ENCODE measurements around the gene CHCHD3. TPM values are rescaled to one million over a fixed set of nuclear protein-coding genes. Genes with fewer than 3 reads are reported as not detected.
A peak's percentile ranks its signal among the peaks of the same experiment; 100 is the strongest.
"Not testable (repeated sequence)": the region's sequence is repeated elsewhere in the genome, so short reads cannot be mapped to it uniquely, and the experiment has no call there.

The CHCHD3 gene
- total and polyA plus RNA-seq, 4 donors = 48.8 to 71.0 (median 58.7) TPM

GRCh38 chr7:132979524-132979923 is 102.4 kb downstream of the CHCHD3 start:
- H3K9me3 ChIP-seq (ENCODE audit: control insufficient read depth, insufficient read depth, low read length) = no peaks in the 10 kb centered on the region
- no peaks in the 10 kb centered on the region for H3K27me3 ChIP-seq (ENCODE audit: control insufficient read depth, insufficient read depth, low read length)
- H3K27ac ChIP-seq (ENCODE audit: low read depth, low read length) = no peak overlapping the region
- H3K4me3 ChIP-seq (ENCODE audit: low read depth, low read length) = no peak overlapping the region
- H3K4me1 ChIP-seq (ENCODE audit: control insufficient read depth, insufficient read depth, low read length) = no peaks in the 10 kb centered on the region
- H3K36me3 ChIP-seq (ENCODE audit: control insufficient read depth, insufficient read depth, low read length) = no peaks in the 10 kb centered on the region
- no peak for DNase-seq (ENCODE audit: low read depth in 4 of 6, low spot score in 6 of 6)

DNA sequence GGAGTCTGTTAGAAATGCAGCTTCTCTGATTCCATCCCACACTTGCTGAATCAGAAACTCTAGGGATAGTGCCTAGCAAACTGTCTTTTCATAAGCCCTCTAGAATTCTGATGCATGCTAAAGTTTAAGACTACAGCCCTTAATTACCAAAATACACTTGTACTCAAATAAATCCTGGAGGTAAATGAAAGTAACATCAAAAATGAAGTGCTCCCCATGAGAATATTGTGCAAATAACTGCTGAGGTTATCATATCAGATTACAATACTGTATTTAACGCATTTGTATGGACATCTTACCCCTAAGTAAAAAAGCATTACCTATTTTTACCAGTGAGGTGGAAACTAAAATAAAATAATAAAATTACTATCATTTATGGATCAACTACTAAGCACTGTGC is 104.7 kb downstream of the CHCHD3 start:
- H3K36me3 ChIP-seq (ENCODE audit: control insufficient read depth, insufficient read depth, low read length) = no peaks in the 10 kb centered on the region
- no peak overlapping the region for H3K27ac ChIP-seq (ENCODE audit: low read depth, low read length)
- no peaks in the 10 kb centered on the region for H3K4me1 ChIP-seq (ENCODE audit: control insufficient read depth, insufficient read depth, low read length)
- no peaks in the 10 kb centered on the region for H3K9me3 ChIP-seq (ENCODE audit: control insufficient read depth, insufficient read depth, low read length)
- no peak overlapping the region for H3K4me3 ChIP-seq (ENCODE audit: low read depth, low read length)
- H3K27me3 ChIP-seq (ENCODE audit: control insufficient read depth, insufficient read depth, low read length) = no peaks in the 10 kb centered on the region
- WGBS (ENCODE audit: insufficient coverage) = no CpG with 5 or more reads among the region's 1 CpG
- DNase-seq (ENCODE audit: low read depth in 4 of 6, low spot score in 6 of 6) = no peak

DNA sequence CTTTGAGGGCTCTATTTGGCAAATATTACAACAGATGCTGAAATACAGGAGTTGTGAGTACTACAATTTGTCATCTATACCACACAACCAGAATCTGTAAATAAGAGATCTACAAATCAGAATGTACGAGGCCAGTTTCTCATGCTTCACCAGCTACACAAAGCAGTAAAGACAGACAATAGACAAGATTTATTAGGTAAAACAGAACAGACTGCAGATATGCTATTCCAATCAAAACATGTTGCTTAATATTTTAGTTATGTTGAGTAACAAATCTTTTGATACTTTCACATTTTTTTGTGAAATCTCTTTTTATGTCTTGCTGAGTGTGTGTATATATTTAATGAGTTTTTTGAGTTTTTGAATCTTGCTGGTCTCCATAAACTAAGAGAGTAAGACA is 109.1 kb downstream of the CHCHD3 start:
- Histone ChIP-seq H3K27me3 (ENCODE audit: control insufficient read depth, insufficient read depth, low read length) (no peaks in the 10 kb centered on the region), H3K4me3 (ENCODE audit: low read depth, low read length) (no peak overlapping the region), H3K36me3 (ENCODE audit: control insufficient read depth, insufficient read depth, low read length) (no peaks in the 10 kb centered on the region), H3K27ac (ENCODE audit: low read depth, low read length) (no peak overlapping the region), H3K9me3 (ENCODE audit: control insufficient read depth, insufficient read depth, low read length) (no peaks in the 10 kb centered on the region), H3K4me1 (ENCODE audit: control insufficient read depth, insufficient read depth, low read length) (no peaks in the 10 kb centered on the region)
- WGBS (ENCODE audit: insufficient coverage) = no CpG with 5 or more reads among the region's 1 CpG
- no peak for DNase-seq (ENCODE audit: low read depth in 4 of 6, low spot score in 6 of 6)

DNA sequence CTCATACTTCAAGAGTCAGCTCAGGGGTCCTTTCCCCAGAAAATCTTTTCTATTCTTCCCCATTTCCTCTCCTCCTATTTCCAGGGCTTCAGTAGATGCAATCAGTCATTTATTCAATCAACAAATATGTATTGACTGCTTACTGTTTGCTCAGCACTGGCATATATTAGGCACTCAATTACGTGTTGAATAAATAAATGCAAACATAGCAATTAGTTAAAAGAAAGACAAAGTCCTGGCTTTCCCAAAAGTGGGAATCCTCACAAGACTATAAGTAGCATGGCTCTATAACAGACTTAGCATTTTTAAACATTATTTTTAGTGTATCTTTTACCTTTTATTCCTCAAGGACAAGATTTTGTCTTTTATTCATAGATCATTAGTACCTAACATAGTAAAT is 111.6 kb downstream of the CHCHD3 start:
- Histone ChIP-seq H3K27ac (ENCODE audit: low read depth, low read length) (no peak overlapping the region), H3K4me3 (ENCODE audit: low read depth, low read length) (no peak overlapping the region), H3K27me3 (ENCODE audit: control insufficient read depth, insufficient read depth, low read length) (no peaks in the 10 kb centered on the region), H3K36me3 (ENCODE audit: control insufficient read depth, insufficient read depth, low read length) (no peaks in the 10 kb centered on the region), H3K4me1 (ENCODE audit: control insufficient read depth, insufficient read depth, low read length) (no peaks in the 10 kb centered on the region), H3K9me3 (ENCODE audit: control insufficient read depth, insufficient read depth, low read length) (no peaks in the 10 kb centered on the region)
- DNase-seq (ENCODE audit: low read depth in 4 of 6, low spot score in 6 of 6) = no peak
- WGBS (ENCODE audit: insufficient coverage) = no CpG with 5 or more reads among the region's 1 CpG

DNA sequence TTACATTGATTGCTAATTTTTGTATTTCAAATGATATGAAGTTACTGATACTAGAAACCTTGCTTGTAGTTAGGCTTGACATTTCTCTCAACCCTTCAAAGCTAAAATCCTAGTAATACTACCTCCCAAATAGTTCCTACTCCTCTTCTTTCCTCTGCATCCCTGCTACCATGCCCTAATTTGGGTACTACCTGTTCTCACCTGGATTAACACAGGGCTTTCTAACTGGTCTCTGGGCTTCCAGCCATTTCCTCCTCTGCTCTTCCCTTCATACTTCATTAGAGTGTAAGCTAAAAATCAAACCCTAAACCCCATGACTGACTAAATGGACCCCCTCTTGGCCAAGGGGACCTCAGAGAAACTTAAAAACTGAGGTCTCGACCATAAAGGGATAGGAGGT is 112.4 kb downstream of the CHCHD3 start:
- no peak for DNase-seq (ENCODE audit: low read depth in 4 of 6, low spot score in 6 of 6)
- Histone ChIP-seq H3K36me3 (ENCODE audit: control insufficient read depth, insufficient read depth, low read length) (no peaks in the 10 kb centered on the region), H3K27me3 (ENCODE audit: control insufficient read depth, insufficient read depth, low read length) (no peaks in the 10 kb centered on the region), H3K9me3 (ENCODE audit: control insufficient read depth, insufficient read depth, low read length) (no peaks in the 10 kb centered on the region), H3K4me1 (ENCODE audit: control insufficient read depth, insufficient read depth, low read length) (no peaks in the 10 kb centered on the region), H3K4me3 (ENCODE audit: low read depth, low read length) (no peak overlapping the region), H3K27ac (ENCODE audit: low read depth, low read length) (no peak overlapping the region)
- no CpG with 5 or more reads among the region's 1 CpG for WGBS (ENCODE audit: insufficient coverage)

- not testable (repeated sequence) for DNase-seq (ENCODE audit: low read depth in 4 of 6, low spot score in 6 of 6); H3K27me3 ChIP-seq (ENCODE audit: control insufficient read depth, insufficient read depth, low read length); H3K4me1 ChIP-seq (ENCODE audit: control insufficient read depth, insufficient read depth, low read length); H3K27ac ChIP-seq (ENCODE audit: low read depth, low read length); H3K9me3 ChIP-seq (ENCODE audit: control insufficient read depth, insufficient read depth, low read length); H3K36me3 ChIP-seq (ENCODE audit: control insufficient read depth, insufficient read depth, low read length); H3K4me3 ChIP-seq (ENCODE audit: low read depth, low read length)
- WGBS (ENCODE audit: insufficient coverage) = 100% methylated on average over 1 of the region's 4 CpGs
Measured at GRCh38 chr7:132967470-132967848, 114.4 kb downstream of the CHCHD3 start.

GRCh38 chr7:132966754-132967469 is 115.0 kb downstream of the CHCHD3 start:
- no peaks in the 10 kb centered on the region for H3K27me3 ChIP-seq (ENCODE audit: control insufficient read depth, insufficient read depth, low read length)
- DNase-seq (ENCODE audit: low read depth in 4 of 6, low spot score in 6 of 6) = no peak
- no peak overlapping the region for H3K4me3 ChIP-seq (ENCODE audit: low read depth, low read length)
- H3K9me3 ChIP-seq (ENCODE audit: control insufficient read depth, insufficient read depth, low read length) = no peaks in the 10 kb centered on the region
- 100% methylated on average over 3 of the region's 5 CpGs for WGBS (ENCODE audit: insufficient coverage)
- no peaks in the 10 kb centered on the region for H3K4me1 ChIP-seq (ENCODE audit: control insufficient read depth, insufficient read depth, low read length)
- H3K36me3 ChIP-seq (ENCODE audit: control insufficient read depth, insufficient read depth, low read length) = no peaks in the 10 kb centered on the region
- H3K27ac ChIP-seq (ENCODE audit: low read depth, low read length) = no peak overlapping the region

GRCh38 chr7:132965951-132966350 is 115.9 kb downstream of the CHCHD3 start:
- H3K36me3 ChIP-seq (ENCODE audit: control insufficient read depth, insufficient read depth, low read length) = no peaks in the 10 kb centered on the region
- H3K4me1 ChIP-seq (ENCODE audit: control insufficient read depth, insufficient read depth, low read length) = no peaks in the 10 kb centered on the region
- no peak for DNase-seq (ENCODE audit: low read depth in 4 of 6, low spot score in 6 of 6)
- no peaks in the 10 kb centered on the region for H3K9me3 ChIP-seq (ENCODE audit: control insufficient read depth, insufficient read depth, low read length)
- no CpG with 5 or more reads among the region's 3 CpGs for WGBS (ENCODE audit: insufficient coverage)
- no peaks in the 10 kb centered on the region for H3K27me3 ChIP-seq (ENCODE audit: control insufficient read depth, insufficient read depth, low read length)
- no peak overlapping the region for H3K4me3 ChIP-seq (ENCODE audit: low read depth, low read length)
- no peak overlapping the region for H3K27ac ChIP-seq (ENCODE audit: low read depth, low read length)

GRCh38 chr7:132964876-132965275 is 117.0 kb downstream of the CHCHD3 start:
- DNase-seq (ENCODE audit: low read depth in 4 of 6, low spot score in 6 of 6) = peak in 1 of 6 donors; percentile 28
- Histone ChIP-seq H3K27me3 (ENCODE audit: control insufficient read depth, insufficient read depth, low read length) (no peaks in the 10 kb centered on the region), H3K4me1 (ENCODE audit: control insufficient read depth, insufficient read depth, low read length) (no peaks in the 10 kb centered on the region), H3K36me3 (ENCODE audit: control insufficient read depth, insufficient read depth, low read length) (no peaks in the 10 kb centered on the region), H3K9me3 (ENCODE audit: control insufficient read depth, insufficient read depth, low read length) (no peaks in the 10 kb centered on the region), H3K4me3 (ENCODE audit: low read depth, low read length) (no peak overlapping the region), H3K27ac (ENCODE audit: low read depth, low read length) (no peak overlapping the region)
- WGBS (ENCODE audit: insufficient coverage) = no CpG with 5 or more reads among the region's 6 CpGs

GRCh38 chr7:132959891-132960290 is 122.0 kb downstream of the CHCHD3 start:
- Histone ChIP-seq H3K27ac (ENCODE audit: low read depth, low read length) (no peak overlapping the region), H3K4me1 (ENCODE audit: control insufficient read depth, insufficient read depth, low read length) (no peaks in the 10 kb centered on the region), H3K9me3 (ENCODE audit: control insufficient read depth, insufficient read depth, low read length) (no peaks in the 10 kb centered on the region), H3K4me3 (ENCODE audit: low read depth, low read length) (no peak overlapping the region), H3K27me3 (ENCODE audit: control insufficient read depth, insufficient read depth, low read length) (no peaks in the 10 kb centered on the region), H3K36me3 (ENCODE audit: control insufficient read depth, insufficient read depth, low read length) (no peaks in the 10 kb centered on the region)
- WGBS (ENCODE audit: insufficient coverage) = 55% methylated on average over 3 of the region's 6 CpGs
- DNase-seq (ENCODE audit: low read depth in 4 of 6, low spot score in 6 of 6) = peak in 2 of 6 donors; percentile 33 to 69

Data from spinal cord (tissue), 10 donors.